22Rv1 (cell line): ENCODE results near the gene OPRD1.
"Not testable (repeated sequence)": the region's sequence is repeated elsewhere in the genome, so short reads cannot be mapped to it uniquely, and the experiment has no call there.

Experiments used
- H3K27ac ChIP-seq: fragments of 450-650 bp; 2 replicates; pipeline ENCODE4 v1.5.1; 2017
- ZFX ChIP-seq: fragments of 450-650 bp; IDR thresholded peaks from 2 replicates; pipeline ENCODE4 v1.6.1; 2017; ENCODE audit warnings: antibody characterized with exemption, borderline replicate concordance
- TF ChIP-seq, protein P1 (sequence below): fragments of 450-650 bp; IDR thresholded peaks from 2 replicates; pipeline ENCODE4 v1.5.1; 2017; ENCODE audit warnings: mild to moderate bottlenecking

The OPRD1 gene

DNA sequence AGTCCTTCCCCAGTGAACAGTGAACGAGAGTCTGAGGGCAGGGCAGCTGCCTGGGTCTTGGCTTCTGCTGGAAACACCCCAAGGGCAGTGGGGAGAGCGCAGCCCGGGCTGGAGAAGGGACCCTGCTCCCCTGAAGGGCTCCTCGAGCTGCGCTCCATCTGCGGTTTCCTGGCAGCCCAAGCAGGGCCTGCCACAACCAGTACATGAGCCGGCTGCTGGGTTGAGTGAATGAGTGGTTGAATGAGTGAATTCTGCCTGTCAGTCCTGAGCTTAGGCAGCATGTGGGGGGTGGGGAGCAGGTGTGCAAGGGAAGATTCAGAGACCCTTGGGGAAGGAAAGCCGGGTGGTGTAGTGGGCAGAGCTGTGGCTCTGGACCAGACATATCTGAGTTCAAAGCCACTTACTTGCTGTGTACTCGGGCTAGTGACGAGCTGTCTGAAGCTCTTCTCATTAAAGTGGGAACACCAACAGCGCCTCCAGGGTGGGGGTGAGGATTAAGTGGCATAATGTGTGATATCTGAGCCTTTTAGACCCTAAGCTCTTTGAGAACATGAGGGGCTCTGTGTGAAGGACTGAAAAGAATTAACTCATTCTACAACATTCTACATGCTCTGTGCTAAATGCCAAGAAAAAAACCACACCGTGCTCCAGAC lies 3.7 kb downstream of the OPRD1 start:
- H3K27ac ChIP-seq: no peak overlapping the region
- TF ChIP-seq, protein P1, sequence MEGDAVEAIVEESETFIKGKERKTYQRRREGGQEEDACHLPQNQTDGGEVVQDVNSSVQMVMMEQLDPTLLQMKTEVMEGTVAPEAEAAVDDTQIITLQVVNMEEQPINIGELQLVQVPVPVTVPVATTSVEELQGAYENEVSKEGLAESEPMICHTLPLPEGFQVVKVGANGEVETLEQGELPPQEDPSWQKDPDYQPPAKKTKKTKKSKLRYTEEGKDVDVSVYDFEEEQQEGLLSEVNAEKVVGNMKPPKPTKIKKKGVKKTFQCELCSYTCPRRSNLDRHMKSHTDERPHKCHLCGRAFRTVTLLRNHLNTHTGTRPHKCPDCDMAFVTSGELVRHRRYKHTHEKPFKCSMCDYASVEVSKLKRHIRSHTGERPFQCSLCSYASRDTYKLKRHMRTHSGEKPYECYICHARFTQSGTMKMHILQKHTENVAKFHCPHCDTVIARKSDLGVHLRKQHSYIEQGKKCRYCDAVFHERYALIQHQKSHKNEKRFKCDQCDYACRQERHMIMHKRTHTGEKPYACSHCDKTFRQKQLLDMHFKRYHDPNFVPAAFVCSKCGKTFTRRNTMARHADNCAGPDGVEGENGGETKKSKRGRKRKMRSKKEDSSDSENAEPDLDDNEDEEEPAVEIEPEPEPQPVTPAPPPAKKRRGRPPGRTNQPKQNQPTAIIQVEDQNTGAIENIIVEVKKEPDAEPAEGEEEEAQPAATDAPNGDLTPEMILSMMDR: no peak
- no peak for TF ChIP-seq ZFX

GRCh38 chr1:28817133-28817532 lies 5.2 kb downstream of the OPRD1 start:
- no peak for TF ChIP-seq ZFX
- TF ChIP-seq, protein P1: no peak
- no peak overlapping the region for H3K27ac ChIP-seq

DNA sequence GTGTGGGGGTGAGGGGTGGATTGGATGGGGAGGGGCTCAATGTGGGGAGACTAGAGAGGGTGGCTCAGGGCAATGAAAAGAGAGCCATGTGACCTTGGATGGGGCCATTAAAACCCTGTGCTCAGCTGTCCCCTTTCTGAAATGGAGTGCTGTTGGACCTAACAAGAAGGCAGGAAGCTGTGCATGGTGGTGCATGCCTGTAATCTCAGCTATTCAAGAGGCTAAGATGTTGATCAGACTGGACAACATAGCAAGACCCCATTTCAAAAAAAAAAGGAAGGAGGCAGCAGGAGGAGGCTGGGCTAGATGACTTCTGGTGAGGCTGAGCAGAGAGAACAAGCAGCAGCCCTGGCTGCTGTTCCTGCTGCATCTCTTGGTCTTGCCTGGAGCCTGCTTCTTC lies 7.0 kb downstream of the OPRD1 start:
- no peak for TF ChIP-seq ZFX
- TF ChIP-seq, protein P1: no peak
- no peak overlapping the region for H3K27ac ChIP-seq

DNA sequence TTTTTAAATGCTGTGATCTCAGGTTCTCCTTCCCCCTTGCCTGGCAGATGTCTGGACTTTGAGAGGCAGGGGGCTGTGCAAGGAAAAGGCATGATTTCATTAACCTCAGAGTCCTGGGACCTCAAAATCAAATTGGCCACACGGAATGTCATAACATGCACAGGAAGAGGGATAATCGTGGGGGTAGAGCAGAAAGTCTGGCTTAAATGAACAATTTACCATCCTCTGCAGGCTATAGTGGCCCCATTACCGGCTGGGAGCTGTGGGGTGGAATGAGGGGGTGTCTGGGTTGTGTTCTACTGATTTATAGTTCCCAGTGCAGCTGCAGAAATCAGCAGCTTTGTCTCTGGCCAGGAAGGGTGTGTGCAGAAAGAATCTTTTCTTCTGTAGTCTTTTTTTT lies 10.8 kb downstream of the OPRD1 start:
- no peak for TF ChIP-seq ZFX
- TF ChIP-seq, protein P1: no peak
- no peak overlapping the region for H3K27ac ChIP-seq

DNA sequence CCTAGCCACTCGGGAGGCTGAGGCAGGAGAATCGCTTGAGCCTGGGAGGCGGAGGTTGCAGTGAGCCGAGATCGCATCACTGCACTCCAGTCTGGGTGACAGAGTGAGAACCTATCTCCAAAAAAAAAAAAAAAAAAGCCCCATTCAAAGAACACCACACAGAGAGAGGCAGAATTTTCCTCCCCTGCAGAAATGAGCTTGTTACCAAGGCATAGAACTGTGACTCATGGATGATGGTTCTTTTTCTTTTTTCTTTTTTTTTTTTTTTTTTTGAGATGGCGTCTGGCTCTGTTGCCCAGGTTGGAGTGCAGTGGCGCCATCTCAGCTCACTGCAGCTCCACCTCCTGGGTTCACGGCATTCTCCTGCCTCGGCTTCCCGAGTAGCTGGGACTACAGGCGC lies 12.1 kb downstream of the OPRD1 start:
- H3K27ac ChIP-seq: not testable (repeated sequence)

- H3K27ac ChIP-seq: not testable (repeated sequence)
Observed at GRCh38 chr1:28828227-28828858, 16.4 kb downstream of the OPRD1 start.

DNA sequence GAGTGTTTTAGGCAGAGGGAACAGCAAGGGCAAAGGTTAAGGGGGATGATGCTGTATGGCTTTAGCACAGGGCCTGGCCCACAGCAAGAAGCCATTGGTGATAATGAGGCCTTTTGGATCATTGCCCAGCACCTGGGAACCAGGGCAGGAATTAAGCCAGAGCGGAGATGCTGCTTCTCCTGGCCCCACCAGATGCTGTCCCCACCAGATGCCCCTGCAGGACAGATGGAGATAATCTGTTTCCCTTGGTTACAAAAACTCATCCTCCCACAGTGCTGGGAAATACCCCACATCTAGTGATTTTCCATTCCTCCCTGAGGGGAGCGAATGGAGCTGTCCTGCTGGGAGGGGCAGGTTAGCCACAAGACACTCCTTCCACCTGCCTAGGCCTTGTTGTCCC lies 18.8 kb downstream of the OPRD1 start:
- no peak overlapping the region for H3K27ac ChIP-seq
- TF ChIP-seq ZFX: no peak
- TF ChIP-seq, protein P1: no peak

DNA sequence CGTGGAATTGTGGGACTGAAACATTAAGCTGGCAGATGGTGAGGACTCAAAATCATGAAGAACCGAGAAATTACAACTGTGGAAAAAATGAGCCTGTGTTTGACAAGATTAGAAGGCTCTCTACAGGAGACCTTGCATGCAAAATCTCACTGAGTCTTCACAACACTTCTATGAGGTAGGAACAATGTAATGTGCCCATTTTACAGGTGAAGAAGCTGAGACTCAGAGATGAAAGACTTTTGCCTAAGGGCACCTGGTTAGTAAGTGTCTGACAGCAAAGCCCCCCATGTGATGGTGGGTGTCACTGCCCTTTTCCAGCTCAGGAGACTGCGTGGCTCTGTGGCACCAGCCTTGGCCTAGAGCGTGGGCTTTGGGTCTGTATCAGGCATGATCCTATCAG lies 21.0 kb downstream of the OPRD1 start:
- no peak for TF ChIP-seq ZFX
- TF ChIP-seq, protein P1: no peak
- no peak overlapping the region for H3K27ac ChIP-seq
